ENCODE data around the gene MYL4.
"Not testable (repeated sequence)": the region's sequence is repeated elsewhere in the genome, so short reads cannot be mapped to it uniquely, and the experiment has no call there.

- TF ChIP-seq POLR2AphosphoS5 (IDR thresholded peaks at IDR 0.05; ENCODE audit: low read depth, low read length); TAF1 (IDR thresholded peaks at IDR 0.05; ENCODE audit: low read depth, low read length); POLR2A (IDR thresholded peaks at IDR 0.05; ENCODE audit: low read depth, low read length); SPI1 (IDR thresholded peaks at IDR 0.05; ENCODE audit: low read depth, low read length); PAX5 (IDR thresholded peaks at IDR 0.05; ENCODE audit: insufficient read depth, low read length, severe bottlenecking); POU2F2 (IDR thresholded peaks at IDR 0.05; ENCODE audit: low read depth, low read length): not testable (repeated sequence)
Observed at GRCh38 chr17:47269561-47270280, 60.6 kb downstream of the MYL4 start.
